Activated gamma-delta T cell treated with anti-CD3 and anti-CD28 coated beads, Interleukin-2, amount 50 U/mL, for 16 hours (primary cell): ENCODE results near the gene ZNF33A.
"Not testable (repeated sequence)": the region's sequence is repeated elsewhere in the genome, so short reads cannot be mapped to it uniquely, and the experiment has no call there.

ENCODE experiments used
- DNase-seq: peaks from one replicate; pipeline ENCODE4 v3.0.0-alpha.2; 2020; ENCODE audit warnings: low read depth

ZNF33A gene

DNA sequence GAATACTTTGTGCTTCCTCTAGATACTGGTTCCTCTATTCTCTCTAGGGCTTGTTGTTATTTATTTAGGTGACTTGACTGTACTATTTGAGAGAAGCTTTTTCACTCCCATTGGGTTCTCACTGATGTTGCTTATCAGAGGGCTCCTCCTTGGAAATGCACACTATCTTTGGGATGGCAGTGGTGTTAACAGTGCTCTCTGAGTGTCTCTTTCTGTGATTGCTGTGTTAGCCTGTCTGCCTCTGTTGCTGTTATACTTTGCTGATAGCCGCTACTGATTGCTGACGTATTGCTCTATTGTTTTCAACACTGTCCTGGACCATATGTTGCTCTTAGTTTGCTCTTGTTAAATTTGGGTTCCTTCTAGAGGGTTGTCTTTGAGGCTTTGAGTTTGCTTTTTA is 34.7 kb downstream of the ZNF33A start:
- no peak for DNase-seq

DNA sequence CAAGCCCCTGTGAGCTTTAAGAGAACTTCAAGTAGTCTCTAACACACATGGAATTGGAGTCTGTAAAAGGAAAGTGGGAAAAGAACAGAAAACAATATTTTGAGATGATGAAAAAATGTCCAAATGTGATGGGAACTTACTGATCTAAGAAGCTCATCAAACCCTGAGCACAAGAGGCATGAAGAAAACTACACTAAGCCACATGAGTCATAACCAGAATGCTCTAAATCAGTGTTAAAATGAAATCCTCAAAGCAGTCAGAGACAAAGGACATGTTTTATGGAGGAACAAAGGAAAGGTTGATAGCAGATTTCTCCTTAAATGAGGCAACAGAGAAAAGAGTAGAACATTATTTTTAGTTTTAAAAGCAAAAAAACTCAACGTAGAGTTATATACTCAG is 37.2 kb downstream of the ZNF33A start:
- no peak for DNase-seq

DNA sequence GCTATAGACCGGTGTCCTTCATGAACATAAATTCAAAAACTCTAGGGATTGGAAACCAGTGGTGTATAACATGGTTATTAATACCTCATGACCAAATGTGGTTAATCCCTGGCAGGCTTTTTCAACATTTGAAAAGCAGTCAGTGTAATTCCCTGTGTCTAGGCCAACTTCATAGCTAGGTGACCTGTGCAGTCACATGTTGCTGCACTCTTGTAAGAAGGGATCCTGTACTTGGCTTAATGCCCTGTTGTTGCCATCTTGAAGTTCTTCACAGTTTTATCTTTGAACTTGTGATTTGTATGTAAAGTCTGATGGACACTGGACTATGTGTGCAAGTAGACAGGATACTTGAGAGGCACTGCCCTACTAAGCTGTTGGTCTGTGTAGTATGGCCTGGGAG is 39.7 kb downstream of the ZNF33A start:
- DNase-seq: no peak

DNA sequence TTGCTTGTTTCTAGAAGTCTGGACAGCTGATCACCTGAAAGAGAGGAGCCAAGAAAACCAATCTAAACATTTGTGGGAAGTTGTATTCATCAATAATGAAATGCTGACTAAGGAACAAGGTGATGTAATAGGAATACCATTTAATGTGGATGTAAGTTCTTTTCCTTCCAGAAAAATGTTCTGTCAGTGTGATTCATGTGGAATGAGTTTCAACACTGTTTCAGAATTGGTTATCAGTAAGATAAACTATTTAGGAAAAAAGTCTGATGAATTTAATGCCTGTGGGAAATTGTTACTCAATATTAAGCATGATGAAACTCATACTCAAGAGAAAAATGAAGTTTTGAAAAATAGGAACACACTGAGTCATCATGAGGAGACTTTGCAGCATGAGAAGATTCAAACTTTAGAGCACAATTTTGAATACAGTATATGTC is 43.9 kb downstream of the ZNF33A start:
- no peak for DNase-seq

DNA sequence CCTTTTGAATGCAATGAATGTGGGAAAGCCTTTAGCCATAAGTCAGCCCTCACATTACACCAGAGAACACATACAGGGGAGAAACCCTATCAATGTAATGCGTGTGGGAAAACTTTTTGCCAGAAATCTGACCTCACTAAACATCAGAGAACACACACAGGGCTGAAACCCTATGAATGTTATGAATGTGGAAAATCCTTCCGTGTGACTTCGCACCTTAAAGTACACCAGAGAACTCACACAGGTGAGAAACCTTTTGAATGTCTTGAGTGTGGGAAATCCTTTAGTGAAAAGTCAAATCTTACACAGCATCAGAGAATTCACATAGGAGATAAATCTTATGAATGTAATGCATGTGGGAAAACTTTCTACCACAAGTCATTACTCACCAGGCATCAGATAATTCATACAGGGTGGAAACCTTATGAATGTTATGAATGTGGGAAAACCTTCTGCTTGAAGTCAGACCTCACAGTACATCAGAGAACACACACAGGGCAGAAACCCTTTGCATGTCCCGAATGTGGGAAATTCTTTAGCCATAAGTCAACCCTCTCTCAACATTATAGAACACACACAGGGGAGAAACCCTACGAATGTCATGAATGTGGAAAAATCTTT is 44.9 kb downstream of the ZNF33A start:
- DNase-seq: not testable (repeated sequence)

DNA sequence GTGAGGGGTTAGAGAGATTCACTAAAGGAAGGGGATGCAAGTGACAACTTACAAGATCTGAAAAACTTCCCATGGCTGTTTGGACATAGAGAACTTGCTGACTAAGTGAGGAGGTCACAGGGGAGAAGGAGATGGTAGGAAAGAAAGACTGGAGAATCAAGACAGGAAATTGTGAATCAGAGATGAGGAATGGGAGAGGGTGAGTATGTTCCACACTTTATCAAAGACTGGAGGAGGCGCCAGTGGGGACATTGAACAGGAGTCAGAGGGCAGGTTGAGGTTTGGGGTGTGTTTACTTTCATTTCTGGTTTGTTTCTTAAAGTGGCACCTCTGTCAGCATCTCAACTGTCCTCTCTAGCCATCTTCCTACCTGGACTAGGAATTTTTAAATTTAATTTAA is 59.2 kb downstream of the ZNF33A start:
- not testable (repeated sequence) for DNase-seq

DNA sequence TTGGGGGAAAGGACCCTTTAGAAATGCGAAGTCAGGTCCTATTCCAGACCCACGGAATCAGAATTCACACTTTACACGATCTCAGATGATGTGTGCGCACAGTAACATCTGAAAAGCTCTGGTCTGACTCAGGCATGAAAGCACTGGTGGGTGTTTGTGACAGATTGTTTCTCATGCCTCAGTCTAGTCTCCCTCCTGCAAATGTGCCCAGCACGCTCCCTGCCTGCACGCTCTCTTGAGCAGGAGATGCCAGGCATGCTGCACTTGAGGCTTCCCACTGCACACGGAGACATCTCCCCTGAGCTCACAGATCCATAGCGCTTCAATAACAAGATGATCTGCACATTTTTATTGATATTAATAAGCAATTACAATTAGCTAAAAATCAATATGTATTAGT is 60.0 kb downstream of the ZNF33A start:
- no peak for DNase-seq

DNA sequence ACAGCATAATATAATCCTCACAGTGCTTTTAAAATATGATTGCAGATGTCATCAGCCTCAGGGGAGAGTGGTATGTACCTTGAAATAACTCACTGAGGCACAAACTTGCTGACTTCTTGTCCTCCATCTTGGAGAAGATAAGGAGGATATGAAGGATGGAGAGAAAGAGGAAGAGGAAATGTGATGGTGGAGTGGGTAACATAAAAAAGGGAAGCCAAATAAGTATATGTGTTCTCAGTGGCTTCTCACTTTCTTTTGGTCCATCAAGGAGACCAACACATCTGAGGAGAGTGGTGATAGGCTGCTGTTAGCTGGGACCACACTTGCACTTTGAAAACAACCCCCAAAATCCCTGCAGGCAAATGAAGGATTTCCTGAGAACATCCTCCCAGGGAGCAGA is 62.1 kb downstream of the ZNF33A start:
- no peak for DNase-seq

DNA sequence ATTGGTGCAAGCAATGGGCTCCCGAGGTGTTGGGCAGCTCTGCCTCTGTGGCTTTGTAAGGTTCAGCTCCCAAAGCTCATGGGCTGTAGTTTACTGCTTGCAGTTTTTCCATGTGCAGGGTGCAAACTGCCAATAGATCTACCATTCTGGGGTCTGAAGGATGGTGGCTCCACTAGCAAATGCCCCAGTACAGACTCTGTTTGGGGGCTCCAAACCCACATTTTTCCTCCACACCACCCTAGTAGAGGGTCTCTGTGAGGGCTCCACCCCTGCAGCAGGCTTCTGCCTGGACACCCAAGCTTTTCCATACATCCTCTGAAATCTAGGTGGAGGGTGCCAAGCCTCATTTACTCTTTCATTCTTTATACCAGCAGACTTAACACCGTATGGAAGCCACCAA is 66.2 kb downstream of the ZNF33A start:
- no peak for DNase-seq

DNA sequence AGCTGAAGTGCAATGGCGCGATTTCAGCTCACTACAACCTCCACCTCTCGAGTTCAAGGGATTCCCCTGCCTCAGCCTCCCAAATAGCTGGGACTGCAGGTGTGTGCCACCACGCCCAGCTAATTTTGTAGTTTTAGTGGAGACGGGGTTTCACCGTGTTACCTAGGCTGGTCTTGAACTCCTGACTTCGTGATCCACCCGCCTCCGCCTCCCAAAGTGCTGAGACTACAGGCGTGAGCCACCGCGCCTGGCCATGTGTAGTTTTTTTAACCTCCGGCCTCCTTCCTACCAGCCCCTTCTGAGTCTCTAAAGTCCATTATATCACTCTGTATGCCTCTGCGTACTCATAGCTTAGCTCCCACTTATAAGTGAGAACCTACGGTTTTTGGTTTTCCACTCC is 82.8 kb downstream of the ZNF33A start:
- not testable (repeated sequence) for DNase-seq

DNA sequence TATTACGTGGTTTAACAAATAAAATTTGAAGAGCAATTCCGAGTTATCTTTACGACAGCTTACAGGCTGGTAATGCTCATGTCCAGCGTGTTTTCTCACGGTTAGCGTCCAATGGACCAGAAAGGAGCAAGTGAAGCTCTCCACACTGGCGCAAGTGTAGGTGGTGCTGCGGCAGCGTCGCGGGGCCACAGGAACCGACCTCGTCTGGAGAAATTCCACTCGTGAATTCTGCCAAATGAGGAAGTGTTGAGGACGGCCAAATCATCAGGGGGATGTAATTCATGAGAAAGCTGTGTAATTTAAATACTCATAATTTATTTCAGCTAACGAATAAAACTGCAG is 83.3 kb downstream of the ZNF33A start:
- no peak for DNase-seq

DNA sequence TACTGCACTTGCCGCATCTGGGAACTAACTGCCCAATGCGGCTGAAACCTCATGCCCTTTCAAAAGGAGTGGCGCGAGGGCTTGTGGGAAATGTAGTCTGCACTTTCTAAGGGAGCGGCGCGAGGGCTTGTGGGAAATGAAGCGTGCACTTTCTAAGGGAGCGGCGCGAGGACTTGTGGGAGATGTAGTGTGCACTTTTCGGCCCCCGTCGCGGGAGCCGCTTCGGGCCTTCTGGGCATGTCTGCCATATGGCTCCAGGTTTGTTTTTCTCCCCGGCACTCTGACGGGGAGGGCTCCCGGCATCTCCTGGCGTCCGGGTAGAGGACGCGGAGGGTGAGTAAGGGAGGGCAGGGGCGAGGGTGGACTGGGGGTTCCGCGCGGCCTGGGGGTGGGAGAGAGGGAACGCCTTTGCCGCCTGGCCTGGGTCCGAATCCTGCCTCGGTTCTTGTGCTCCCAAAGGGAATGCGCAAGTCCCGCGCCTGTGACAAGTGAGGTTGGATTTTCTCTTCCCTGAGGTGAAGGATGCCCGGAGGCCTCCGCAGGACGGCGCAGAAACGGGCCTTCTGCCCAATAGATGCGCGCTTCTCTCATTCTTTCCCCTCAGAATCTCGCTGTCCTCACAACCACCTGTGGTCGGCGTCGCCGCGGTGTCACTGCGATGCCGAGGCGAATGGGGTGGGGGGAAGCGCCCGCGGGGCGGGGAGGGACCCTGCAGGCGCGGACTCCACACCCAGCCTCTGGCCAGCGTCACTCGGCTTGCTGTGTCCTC is 83.9 kb downstream of the ZNF33A start, which contains the start of gene ZNF37A:
Gene ZNF37A, plus strand, starts transcription at position 180 of the 769 bp plus-strand sequence. CDS start 2,281 bp downstream, outside the sequence.
- DNase-seq: peak; percentile 82

DNA sequence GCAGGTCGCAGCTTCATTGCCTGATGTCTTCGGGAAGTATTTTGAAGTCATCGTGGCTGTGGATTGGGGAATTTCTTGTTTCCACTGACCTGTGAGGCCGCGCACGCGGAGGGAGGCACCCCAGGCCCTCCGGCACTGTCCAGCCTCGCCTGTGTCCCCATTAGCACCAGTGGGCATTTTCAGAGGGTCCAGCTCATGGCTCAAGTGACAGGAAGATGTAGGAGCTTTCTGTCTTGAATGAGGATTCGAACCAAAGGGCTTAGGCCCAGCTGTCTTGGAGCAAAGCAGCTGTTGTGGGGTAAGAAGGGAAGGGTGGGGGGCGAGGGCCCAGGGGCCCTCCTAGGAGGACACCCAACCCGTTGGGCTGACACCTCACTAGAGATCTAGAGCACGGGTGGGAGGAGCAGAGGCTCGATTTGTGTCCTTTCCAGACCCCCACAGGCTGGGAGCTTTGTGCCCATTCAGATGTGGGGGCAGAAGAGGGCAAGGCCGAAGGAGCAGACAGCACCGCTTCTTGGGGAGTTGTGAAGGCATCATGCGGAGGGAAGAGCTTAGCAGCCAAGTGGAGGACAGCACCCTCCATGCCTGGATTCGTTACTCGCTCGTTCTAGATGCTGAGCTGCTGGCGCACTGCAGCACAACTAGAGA is 84.6 kb downstream of the ZNF33A start:
- DNase-seq: no peak

DNA sequence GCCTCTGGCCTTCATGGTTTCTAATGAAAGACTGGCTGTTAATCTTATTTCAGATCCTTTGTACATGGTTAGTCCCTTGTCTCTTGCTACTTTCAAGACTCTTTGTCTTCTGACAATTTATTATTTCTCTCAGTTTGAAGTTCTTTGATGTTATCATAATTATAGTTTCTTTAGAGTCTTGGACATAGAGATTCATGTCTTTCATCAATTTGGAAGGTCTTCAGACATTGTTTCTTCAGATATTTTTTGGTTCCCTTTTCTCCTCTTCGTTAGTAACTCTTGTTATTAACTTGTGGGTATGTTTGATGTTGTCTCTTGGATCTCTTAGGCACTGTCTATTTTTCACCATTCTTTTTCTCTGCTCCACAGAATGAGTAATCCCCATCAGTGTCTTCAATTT is 92.4 kb downstream of the ZNF33A start:
- no peak for DNase-seq

DNA sequence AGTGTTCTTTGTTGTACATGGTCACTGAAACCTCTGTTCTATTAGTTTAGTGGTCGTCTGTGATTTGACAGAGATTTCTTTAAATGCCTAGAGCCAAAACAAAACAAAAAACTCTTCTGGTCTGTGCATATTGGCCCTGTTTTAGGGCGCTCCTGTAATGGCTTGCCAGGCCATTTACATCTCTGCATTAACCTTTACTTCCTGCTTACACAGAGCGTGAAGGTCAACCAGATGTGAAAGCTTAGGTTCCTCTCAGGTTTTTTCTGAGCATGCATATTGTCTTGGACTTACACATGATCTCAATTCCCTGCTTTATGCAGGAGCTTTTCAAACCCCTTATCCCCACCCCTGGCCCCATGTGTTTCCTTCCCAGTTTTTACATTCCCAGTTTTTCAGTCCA is 93.3 kb downstream of the ZNF33A start:
- DNase-seq: no peak

DNA sequence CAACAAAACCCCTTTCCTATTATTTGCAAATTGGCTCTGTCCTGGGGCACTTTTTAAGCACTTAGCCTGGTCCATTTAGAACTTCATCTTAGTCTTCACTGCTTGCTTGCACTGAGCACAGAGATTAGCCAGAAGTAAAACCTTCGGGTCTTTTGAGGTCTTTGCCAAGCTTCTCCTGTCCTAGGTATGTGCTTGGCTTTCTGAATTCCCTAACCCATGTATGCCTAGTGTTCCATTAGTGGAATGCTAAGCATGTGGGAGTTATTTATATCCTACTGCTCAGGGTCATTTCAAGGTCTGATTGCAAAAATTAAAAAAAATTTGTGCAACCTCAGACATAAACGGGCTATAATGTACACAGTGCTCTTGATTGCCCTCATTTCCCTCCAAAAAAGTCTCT is 101.7 kb downstream of the ZNF33A start:
- DNase-seq: no peak
